H1 (cell line): ENCODE data around the gene NUBPL.

Source experiments
- ATF3 ChIP-seq: IDR thresholded peaks from 2 replicates; pipeline ENCODE4 v1.6.1; 2011; ENCODE audit warnings: low read depth, mild to moderate bottlenecking, low read length; ENCODE audit not compliant: insufficient read depth
- CBX5 ChIP-seq: fragments of 300-800, 300-1000 bp; sonication (generic); IDR thresholded peaks from 2 replicates; pipeline ENCODE4 v1.7.1; 2016; ENCODE audit warnings: antibody characterized with exemption, low read length, low read depth
- CHD2 ChIP-seq: IDR thresholded peaks from 2 replicates; pipeline ENCODE4 v1.6.1; 2012; ENCODE audit warnings: low read length, improper control_type of control experiment
- FOSL1 ChIP-seq: IDR thresholded peaks from 2 replicates; pipeline ENCODE4 v1.6.1; 2011; ENCODE audit warnings: mild to moderate bottlenecking, low read depth, low read length, moderate library complexity; ENCODE audit not compliant: insufficient read depth
- HDAC2 ChIP-seq, 2 experiments: fragments of 300-600 bp in 1 of 2; sonication (generic) in 1 of 2; IDR thresholded peaks; 2 replicates each; pipeline ENCODE4 v1.6.1; 2011 to 2012; ENCODE audit warnings: low read depth in 2 of 2, low read length in 2 of 2, mild to moderate bottlenecking in 2 of 2, moderate library complexity in 2 of 2, borderline replicate concordance in 1 of 2, inconsistent platforms in 1 of 2
- JUND ChIP-seq: IDR thresholded peaks from 2 replicates; pipeline ENCODE4 v1.6.1; 2011; ENCODE audit warnings: mild to moderate bottlenecking, improper control_type of control experiment, low read length
- KDM4A ChIP-seq: IDR thresholded peaks from one replicate; pipeline ENCODE4 v1.7.1; 2012; ENCODE audit warnings: low read depth, mild to moderate bottlenecking, moderate library complexity, low read length, inconsistent platforms; ENCODE audit not compliant: severe bottlenecking
- TAF1 ChIP-seq: IDR thresholded peaks from 2 replicates; pipeline ENCODE4 v1.6.1; 2011; ENCODE audit warnings: mild to moderate bottlenecking, low read depth, low read length
- TBP ChIP-seq: IDR thresholded peaks from 2 replicates; pipeline ENCODE4 v1.6.1; 2011; ENCODE audit warnings: low read depth, low read length, improper control_type of control experiment
- TCF12 ChIP-seq: IDR thresholded peaks from 2 replicates; pipeline ENCODE4 v1.6.1; 2011; ENCODE audit warnings: low read depth, mild to moderate bottlenecking, low read length
- TEAD4 ChIP-seq: IDR thresholded peaks from 2 replicates; pipeline ENCODE4 v1.6.1; 2012; ENCODE audit warnings: low read depth, low read length, inconsistent platforms, mixed read lengths
- USF2 ChIP-seq: IDR thresholded peaks from 2 replicates; pipeline ENCODE4 v1.6.1; 2011; ENCODE audit warnings: low read length, improper control_type of control experiment
- ZNF274 ChIP-seq: IDR thresholded peaks from 2 replicates; pipeline ENCODE4 v1.7.0; 2012; ENCODE audit warnings: low read length, borderline replicate concordance; ENCODE audit errors: extremely low read depth
- TF ChIP-seq, protein P1 (sequence below), 3 experiments: IDR thresholded peaks; 1 replicate in 2 of 3; 2 replicates in 1 of 3; pipeline versions ENCODE4 v1.5.1 to v1.6.1; 2011; ENCODE audit warnings: low read length in 3 of 3, mild to moderate bottlenecking in 3 of 3, inconsistent platforms in 2 of 3, low read depth in 1 of 3, moderate library complexity in 1 of 3; ENCODE audit not compliant: insufficient read depth in 1 of 3; ENCODE audit errors: control extremely low read depth in 1 of 3

DNA sequence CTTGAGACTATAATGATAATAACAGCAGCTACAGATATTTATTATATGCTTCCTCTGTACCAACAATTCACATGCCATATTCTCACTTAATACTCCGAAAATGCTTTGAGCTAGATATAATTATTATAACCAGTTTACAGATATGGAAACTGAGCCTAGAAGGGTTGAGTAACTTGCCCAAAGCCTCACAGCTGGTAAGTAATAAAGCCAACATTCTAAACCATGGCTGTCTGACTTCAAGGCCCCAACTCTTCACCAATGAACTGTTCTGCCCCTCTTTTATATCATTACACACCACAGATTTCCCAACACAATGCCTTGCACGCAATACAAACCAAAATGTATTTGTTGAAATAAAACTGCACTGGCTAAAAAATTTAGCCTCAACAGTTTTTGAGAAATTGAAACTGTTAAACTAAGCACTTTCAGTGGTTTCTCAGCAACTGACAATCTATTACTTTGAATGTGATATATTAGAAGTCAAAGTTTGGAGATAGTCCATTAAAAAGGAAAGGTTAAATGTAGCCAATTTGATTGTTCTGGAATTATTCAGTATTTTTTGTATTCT lies 293.4 kb downstream of the NUBPL start:
- TF ChIP-seq, protein P1, sequence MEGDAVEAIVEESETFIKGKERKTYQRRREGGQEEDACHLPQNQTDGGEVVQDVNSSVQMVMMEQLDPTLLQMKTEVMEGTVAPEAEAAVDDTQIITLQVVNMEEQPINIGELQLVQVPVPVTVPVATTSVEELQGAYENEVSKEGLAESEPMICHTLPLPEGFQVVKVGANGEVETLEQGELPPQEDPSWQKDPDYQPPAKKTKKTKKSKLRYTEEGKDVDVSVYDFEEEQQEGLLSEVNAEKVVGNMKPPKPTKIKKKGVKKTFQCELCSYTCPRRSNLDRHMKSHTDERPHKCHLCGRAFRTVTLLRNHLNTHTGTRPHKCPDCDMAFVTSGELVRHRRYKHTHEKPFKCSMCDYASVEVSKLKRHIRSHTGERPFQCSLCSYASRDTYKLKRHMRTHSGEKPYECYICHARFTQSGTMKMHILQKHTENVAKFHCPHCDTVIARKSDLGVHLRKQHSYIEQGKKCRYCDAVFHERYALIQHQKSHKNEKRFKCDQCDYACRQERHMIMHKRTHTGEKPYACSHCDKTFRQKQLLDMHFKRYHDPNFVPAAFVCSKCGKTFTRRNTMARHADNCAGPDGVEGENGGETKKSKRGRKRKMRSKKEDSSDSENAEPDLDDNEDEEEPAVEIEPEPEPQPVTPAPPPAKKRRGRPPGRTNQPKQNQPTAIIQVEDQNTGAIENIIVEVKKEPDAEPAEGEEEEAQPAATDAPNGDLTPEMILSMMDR (IDR thresholded peaks at IDR 0.05; ENCODE audit: control extremely low read depth in 1 of 3, insufficient read depth in 1 of 3, low read depth in 1 of 3, low read length in 3 of 3), result no peak
- TF ChIP-seq TBP (no peak), ZNF274 (no peak), TAF1 (no peak), ATF3 (no peak), KDM4A (no peak), CBX5 (no peak), HDAC2 (IDR thresholded peaks at IDR 0.05; ENCODE audit: borderline replicate concordance in 1 of 2, low read depth in 2 of 2, low read length in 2 of 2) (no peak), TCF12 (no peak), USF2 (no peak), JUND (no peak), TEAD4 (no peak), FOSL1 (no peak), CHD2 (no peak)
